CD14-positive monocyte (primary cell): ENCODE measurements around the gene UGT2B10. TPM values are rescaled to one million over a fixed set of nuclear protein-coding genes. Genes with fewer than 3 reads are reported as not detected.

Source experiments
- DNase-seq, 3 donors: peaks; one replicate each; pipeline ENCODE4 v3.0.0-alpha.2; 2011 to 2022
- H2AFZ ChIP-seq: 2 replicates; pipeline ENCODE4 v1.6.0; 2012; ENCODE audit warnings: mild to moderate bottlenecking, low read depth, low read length, inconsistent platforms; ENCODE audit not compliant: insufficient read depth, poor library complexity, severe bottlenecking
- H3K27ac ChIP-seq, 2 donors: 1 replicate in 1 of 2; 2 replicates in 1 of 2; pipeline ENCODE4 v1.5.1; 2012 to 2013; ENCODE audit warnings: low read length in 2 of 2, control low read depth in 1 of 2, inconsistent platforms in 1 of 2, low read depth in 1 of 2, mild to moderate bottlenecking in 1 of 2
- H3K27me3 ChIP-seq, 2 donors: one replicate each; pipeline versions ENCODE4 v1.6.0 to v1.6.1; 2011 to 2013; ENCODE audit warnings: low read length in 2 of 2; ENCODE audit not compliant: control insufficient read depth in 2 of 2, insufficient read depth in 2 of 2
- H3K36me3 ChIP-seq, 2 donors: replicated peaks in 1 of 2; 1 replicate in 1 of 2; 2 replicates in 1 of 2; pipeline versions ENCODE4 v1.5.1 to v1.6.1; 2012 to 2013; ENCODE audit warnings: low read length in 2 of 2, control low read depth in 1 of 2, inconsistent platforms in 1 of 2, mild to moderate bottlenecking in 1 of 2; ENCODE audit not compliant: insufficient read depth in 2 of 2, control insufficient read depth in 1 of 2
- H3K4me1 ChIP-seq, 2 donors: 1 replicate in 1 of 2; 2 replicates in 1 of 2; pipeline versions ENCODE4 v1.5.1 to v1.6.1; 2012 to 2013; ENCODE audit warnings: low read length in 2 of 2, control low read depth in 1 of 2, inconsistent platforms in 1 of 2, mild to moderate bottlenecking in 1 of 2, moderate library complexity in 1 of 2; ENCODE audit not compliant: insufficient read depth in 2 of 2, control insufficient read depth in 1 of 2
- H3K4me2 ChIP-seq: replicated peaks from 2 replicates; pipeline ENCODE3; 2012; ENCODE audit warnings: low read length, moderate library complexity, mild to moderate bottlenecking; ENCODE audit not compliant: poor library complexity, severe bottlenecking; ENCODE audit errors: extremely low read depth
- H3K4me3 ChIP-seq, 3 experiments: fragments of 200-600 bp in 1 of 3; sonication (generic) in 1 of 3; replicated peaks in 1 of 3; 1 replicate in 2 of 3; 2 replicates in 1 of 3; pipeline ENCODE4 v1.5.1; 2011 to 2013; ENCODE audit warnings: low read length in 3 of 3, mild to moderate bottlenecking in 3 of 3, control low read depth in 2 of 3, low read depth in 2 of 3, inconsistent platforms in 1 of 3, moderate library complexity in 1 of 3
- H3K79me2 ChIP-seq: 2 replicates; pipeline ENCODE4 v1.6.0; 2012; ENCODE audit warnings: mild to moderate bottlenecking, control low read depth, inconsistent platforms, low read length, moderate library complexity; ENCODE audit not compliant: insufficient read depth
- H3K9ac ChIP-seq: 2 replicates; pipeline ENCODE4 v1.6.0; 2017; ENCODE audit warnings: low read length, mild to moderate bottlenecking; ENCODE audit not compliant: insufficient read depth, poor library complexity, severe bottlenecking
- H3K9me3 ChIP-seq, 2 donors: replicated peaks in 1 of 2; 1 replicate in 1 of 2; 2 replicates in 1 of 2; pipeline versions ENCODE4 v1.5.1 to v1.6.1; 2012 to 2013; ENCODE audit warnings: low read length in 2 of 2, control low read depth in 1 of 2; ENCODE audit not compliant: control insufficient read depth in 1 of 2, insufficient read depth in 1 of 2
- H4K20me1 ChIP-seq: 2 replicates; pipeline ENCODE4 v1.6.0; 2012; ENCODE audit warnings: mild to moderate bottlenecking, low read length, control low read depth, moderate library complexity; ENCODE audit not compliant: insufficient read depth
- H3K27ac Mint-ChIP-seq, 7 donors: one replicate each; pipeline ENCODE4 v1.8.0; 2020; ENCODE audit warnings: mild to moderate bottlenecking in 7 of 7, mixed read lengths in 7 of 7, moderate library complexity in 6 of 7, inconsistent platforms in 2 of 7
- H3K27me3 Mint-ChIP-seq, 3 donors: one replicate each; pipeline ENCODE4 v1.8.0; 2021 to 2022; ENCODE audit warnings: low read depth in 3 of 3, mild to moderate bottlenecking in 3 of 3, mixed read lengths in 3 of 3, moderate library complexity in 3 of 3, inconsistent platforms in 1 of 3
- H3K36me3 Mint-ChIP-seq, 2 donors: one replicate each; pipeline ENCODE4 v1.8.0; 2020; ENCODE audit warnings: mixed read lengths in 2 of 2, inconsistent platforms in 1 of 2, mild to moderate bottlenecking in 1 of 2
- H3K4me1 Mint-ChIP-seq: one replicate; pipeline ENCODE4 v1.8.0; 2020; ENCODE audit warnings: mild to moderate bottlenecking, mixed read lengths
- H3K4me3 Mint-ChIP-seq, 2 donors: one replicate each; pipeline ENCODE4 v1.8.0; 2020; ENCODE audit warnings: mild to moderate bottlenecking in 2 of 2, mixed read lengths in 2 of 2, moderate library complexity in 1 of 2
- H3K9me3 Mint-ChIP-seq, 7 donors: one replicate each; pipeline ENCODE4 v1.8.0; 2020 to 2022; ENCODE audit warnings: mixed read lengths in 7 of 7, mild to moderate bottlenecking in 6 of 7, moderate library complexity in 6 of 7, inconsistent platforms in 2 of 7
- WGBS: methylation state at CpG from one replicate; pipeline ENCODE4 v1.1.5; 2013; ENCODE audit warnings: missing lambda C conversion rate; ENCODE audit not compliant: insufficient coverage; 5-methylcytosine and 5-hydroxymethylcytosine counted together
- intact Hi-C, 2 donors: fragments of 100-400 bp; cut with micrococcal nuclease; formaldehyde crosslinking; loops; one replicate each; pipeline versions ENCODE4 v1.15.0 to v1.15.1; 2023
- polyA plus RNA-seq, 3 donors: library from polyadenylated mRNA; depleted of rRNA in 1 of 3; unstranded in 2 of 3; stranded (reverse) in 1 of 3; fragments of 300-500 nt in 2 of 3; fragments of >200 nt in 1 of 3; fragmentation: Illumina TruSeq in 2 of 3; gene quantifications; 1 replicate in 2 of 3; 2 replicates in 1 of 3; pipeline ENCODE4 v1.2.3, GENCODE V29; 2012 to 2021
- TF ChIP-seq, protein P1 (sequence below): fragments of 200-600 bp; IDR thresholded peaks from one replicate; pipeline ENCODE4 v1.8.0; 2022; ENCODE audit warnings: antibody characterized with exemption, mild to moderate bottlenecking

The UGT2B10 gene
- polyA plus RNA-seq, 3 donors: not detected

DNA sequence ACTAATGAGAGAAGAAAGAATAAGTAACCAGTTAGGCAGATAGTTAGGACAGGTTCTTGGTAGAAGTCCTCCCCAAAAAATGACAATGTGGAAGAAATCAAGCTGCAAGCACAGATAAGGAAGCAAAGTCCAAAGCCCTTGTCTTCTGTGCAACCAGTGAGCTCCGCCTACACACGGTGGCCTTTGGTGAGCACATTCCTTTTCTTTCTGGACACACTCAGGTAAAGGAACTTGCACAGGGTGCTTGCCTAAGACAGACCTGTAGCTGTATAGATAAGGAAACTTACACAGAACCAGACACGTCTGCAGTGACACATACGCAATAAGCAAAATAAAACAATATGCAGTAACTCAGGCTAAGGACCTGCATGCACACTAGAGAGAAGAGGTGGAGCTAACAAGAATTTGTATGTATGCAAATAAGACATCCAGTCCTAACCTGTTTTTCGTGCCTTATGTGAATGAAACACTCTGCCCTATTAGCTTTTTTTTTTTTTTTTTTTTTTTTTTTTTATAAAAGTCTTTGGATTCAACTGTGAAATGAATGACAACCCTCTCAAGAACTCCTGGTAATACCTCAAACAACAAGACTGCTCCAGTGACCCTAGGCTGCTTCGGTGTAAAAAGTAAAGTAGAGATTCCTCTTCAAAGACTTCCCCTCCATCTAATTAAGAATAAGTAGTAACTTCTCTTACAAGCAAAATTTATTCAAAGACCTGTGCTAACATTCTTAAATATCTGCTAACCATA, 48.8 kb downstream of the UGT2B10 start:
- Histone ChIP-seq H3K27ac (no peak overlapping the region), H3K9ac (no peak overlapping the region), H3K4me2 (no peak overlapping the region), H3K36me3 (no peaks in the 10 kb centered on the region), H3K4me3 (no peak overlapping the region), H3K27me3 (no peaks in the 10 kb centered on the region), H2AFZ (no peak overlapping the region), H3K4me1 (no peaks in the 10 kb centered on the region), H4K20me1 (no peaks in the 10 kb centered on the region), H3K9me3 (no peaks in the 10 kb centered on the region), H3K79me2 (no peaks in the 10 kb centered on the region)
- TF ChIP-seq, protein P1, sequence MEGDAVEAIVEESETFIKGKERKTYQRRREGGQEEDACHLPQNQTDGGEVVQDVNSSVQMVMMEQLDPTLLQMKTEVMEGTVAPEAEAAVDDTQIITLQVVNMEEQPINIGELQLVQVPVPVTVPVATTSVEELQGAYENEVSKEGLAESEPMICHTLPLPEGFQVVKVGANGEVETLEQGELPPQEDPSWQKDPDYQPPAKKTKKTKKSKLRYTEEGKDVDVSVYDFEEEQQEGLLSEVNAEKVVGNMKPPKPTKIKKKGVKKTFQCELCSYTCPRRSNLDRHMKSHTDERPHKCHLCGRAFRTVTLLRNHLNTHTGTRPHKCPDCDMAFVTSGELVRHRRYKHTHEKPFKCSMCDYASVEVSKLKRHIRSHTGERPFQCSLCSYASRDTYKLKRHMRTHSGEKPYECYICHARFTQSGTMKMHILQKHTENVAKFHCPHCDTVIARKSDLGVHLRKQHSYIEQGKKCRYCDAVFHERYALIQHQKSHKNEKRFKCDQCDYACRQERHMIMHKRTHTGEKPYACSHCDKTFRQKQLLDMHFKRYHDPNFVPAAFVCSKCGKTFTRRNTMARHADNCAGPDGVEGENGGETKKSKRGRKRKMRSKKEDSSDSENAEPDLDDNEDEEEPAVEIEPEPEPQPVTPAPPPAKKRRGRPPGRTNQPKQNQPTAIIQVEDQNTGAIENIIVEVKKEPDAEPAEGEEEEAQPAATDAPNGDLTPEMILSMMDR: no peak
- Mint-ChIP-seq H3K27ac (no peak overlapping the region), H3K27me3 (no peaks in the 10 kb centered on the region), H3K4me1 (no peaks in the 10 kb centered on the region), H3K36me3 (no peaks in the 10 kb centered on the region), H3K9me3 (peaks cover 0 to 3% (median 0%) of the 10 kb centered on the region in 7 donors), H3K4me3 (no peak overlapping the region)
- intact Hi-C loops: no loop called here
- 58% methylated on average over 2 of the region's 6 CpGs for WGBS
- DNase-seq: no peak

DNA sequence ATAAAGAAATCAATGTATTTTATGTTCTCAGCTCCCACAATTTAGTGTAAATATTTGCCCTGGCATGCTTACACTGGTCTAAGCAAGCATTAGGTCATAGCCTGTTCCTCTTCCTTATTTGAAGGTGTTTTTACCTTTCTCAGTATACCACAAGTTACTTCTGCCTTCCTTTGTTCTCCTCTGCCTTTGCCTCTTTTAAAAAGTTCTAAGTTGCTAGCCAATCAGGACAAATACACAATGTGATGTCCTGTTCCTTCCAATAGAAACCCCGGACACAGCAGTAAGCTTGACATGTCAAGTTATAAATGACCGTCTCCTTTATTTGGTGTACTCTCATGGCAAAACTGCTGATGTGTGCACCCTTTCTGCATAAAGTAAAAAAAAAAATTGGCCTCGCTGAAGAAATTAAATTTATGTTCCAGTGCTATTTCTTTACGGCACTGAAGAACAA, 49.4 kb downstream of the UGT2B10 start:
- 90% methylated on average over 4 of the region's 4 CpGs for WGBS
- no peaks in the 10 kb centered on the region for H3K79me2 ChIP-seq
- H4K20me1 ChIP-seq: no peaks in the 10 kb centered on the region
- H2AFZ ChIP-seq: no peak overlapping the region
- H3K4me3 ChIP-seq: no peak overlapping the region
- H3K9me3 ChIP-seq: no peaks in the 10 kb centered on the region
- H3K36me3 ChIP-seq: no peaks in the 10 kb centered on the region
- Mint-ChIP-seq H3K27ac (no peak overlapping the region), H3K9me3 (peaks cover 0 to 3% (median 0%) of the 10 kb centered on the region in 7 donors), H3K27me3 (no peaks in the 10 kb centered on the region), H3K4me3 (no peak overlapping the region), H3K36me3 (no peaks in the 10 kb centered on the region), H3K4me1 (no peaks in the 10 kb centered on the region)
- H3K4me2 ChIP-seq: no peak overlapping the region
- H3K27me3 ChIP-seq: no peaks in the 10 kb centered on the region
- TF ChIP-seq, protein P1: no peak
- no peak overlapping the region for H3K9ac ChIP-seq
- intact Hi-C loops: no loop called here
- no peak for DNase-seq
- H3K27ac ChIP-seq: no peak overlapping the region
- H3K4me1 ChIP-seq: no peaks in the 10 kb centered on the region
